ENCODE measurements around the gene WNT2.

DNA sequence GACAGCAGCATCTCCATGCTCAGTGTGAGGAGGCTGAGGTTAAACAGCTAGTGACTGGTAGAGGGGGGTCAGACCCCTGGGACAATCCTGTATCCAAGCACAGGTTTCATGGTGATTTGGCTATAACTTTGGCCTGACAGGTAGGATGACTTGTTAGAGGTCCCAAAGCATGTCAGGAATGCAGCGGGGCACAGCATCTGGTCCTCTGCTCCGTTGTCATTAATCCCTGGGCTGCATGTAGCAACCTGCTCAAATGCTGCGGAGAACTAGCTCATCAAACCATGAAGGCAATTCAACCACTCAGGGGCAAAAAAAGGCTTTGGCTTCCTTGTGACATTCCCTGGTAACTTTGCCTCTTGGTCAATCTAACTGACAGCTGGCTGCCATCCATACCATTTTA is 26.8 kb downstream of the WNT2 start:
- TF ChIP-seq CTCF (IDR thresholded peaks at IDR 0.05; ENCODE audit: insufficient read depth, low read depth, low read length) (no peak), EZH2 (IDR thresholded peaks at IDR 0.05; ENCODE audit: insufficient read depth, low read length) (no peak)
